Ishikawa (cell line): ENCODE measurements around the gene CCDC51.

ENCODE experiments used
- CEBPB ChIP-seq: IDR thresholded peaks from 2 replicates; pipeline ENCODE4 v1.6.1; 2012
- CREB1 ChIP-seq: IDR thresholded peaks from 2 replicates; pipeline ENCODE4 v1.6.1; 2012; ENCODE audit warnings: low read depth
- EGR1 ChIP-seq: IDR thresholded peaks from 2 replicates; pipeline ENCODE4 v1.6.1; 2012
- EP300 ChIP-seq: IDR thresholded peaks from 2 replicates; pipeline ENCODE4 v1.6.1; 2012; ENCODE audit warnings: borderline replicate concordance
- FOXM1 ChIP-seq: IDR thresholded peaks from 2 replicates; pipeline ENCODE4 v1.6.1; 2012; ENCODE audit warnings: low read depth, borderline replicate concordance
- NFIC ChIP-seq: IDR thresholded peaks from 2 replicates; pipeline ENCODE4 v1.6.1; 2012
- RAD21 ChIP-seq: IDR thresholded peaks from 2 replicates; pipeline ENCODE4 v1.6.1; 2012; ENCODE audit warnings: low read depth
- TAF1 ChIP-seq: IDR thresholded peaks from 2 replicates; pipeline ENCODE4 v1.6.1; 2012; ENCODE audit warnings: low read depth, mild to moderate bottlenecking
- TCF12 ChIP-seq: IDR thresholded peaks from 2 replicates; pipeline ENCODE4 v1.6.1; 2012; ENCODE audit warnings: low read depth
- TEAD4 ChIP-seq: IDR thresholded peaks from 2 replicates; pipeline ENCODE4 v1.6.1; 2012
- YY1 ChIP-seq: IDR thresholded peaks from 2 replicates; pipeline ENCODE4 v1.6.1; 2012; ENCODE audit warnings: low read depth
- ZBTB7A ChIP-seq: IDR thresholded peaks from 2 replicates; pipeline ENCODE4 v1.6.1; 2012; ENCODE audit warnings: low read depth
- TF ChIP-seq, protein P1 (sequence below): IDR thresholded peaks from 2 replicates; pipeline ENCODE4 v1.6.1; 2012
- TF ChIP-seq, protein P2 (sequence below): IDR thresholded peaks from 2 replicates; pipeline ENCODE4 v1.6.1; 2012
- TF ChIP-seq, protein P3 (sequence below): IDR thresholded peaks from 2 replicates; pipeline ENCODE4 v1.6.1; 2012; ENCODE audit warnings: low read depth, mild to moderate bottlenecking

Gene CCDC51

DNA sequence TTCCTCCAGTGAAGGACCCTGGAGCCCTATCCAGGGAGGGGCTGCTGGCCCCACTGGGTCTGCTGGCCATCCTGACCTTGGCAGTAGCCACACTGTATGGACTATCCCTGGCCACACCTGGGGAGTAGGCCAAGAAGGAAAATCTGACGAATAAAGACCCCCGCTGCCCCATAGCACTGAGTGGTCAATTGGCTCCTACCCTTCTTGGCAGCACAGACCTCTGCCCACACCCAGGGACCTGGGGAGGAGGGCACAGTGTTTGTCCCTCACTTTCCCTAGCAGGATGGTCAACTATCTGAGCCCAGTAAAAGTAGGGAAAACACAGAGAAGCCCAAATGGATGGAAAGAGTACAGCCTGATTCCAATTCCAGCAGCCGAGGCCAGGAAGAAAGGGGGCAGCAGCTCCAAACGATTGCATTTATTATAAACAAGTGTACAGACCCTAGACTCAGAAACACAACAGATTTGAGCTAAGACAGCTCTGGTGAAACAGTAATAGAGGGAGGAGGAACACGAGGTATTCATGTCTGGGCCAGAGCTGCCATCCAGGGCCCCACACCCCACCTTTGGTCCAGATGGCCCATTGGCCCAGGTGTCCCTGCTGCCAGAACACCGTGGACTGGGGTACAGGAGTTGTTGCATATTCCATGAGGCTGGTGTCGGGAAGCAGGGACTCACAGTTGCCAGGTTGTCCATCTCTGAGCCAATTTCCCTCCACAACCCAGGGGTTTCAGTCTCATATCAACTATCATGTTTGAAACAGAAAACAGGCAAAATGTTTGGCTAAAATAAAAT is 27.8 kb upstream of the CCDC51 start:
- TF ChIP-seq TAF1, result no peak
- no peak for TF ChIP-seq EP300
- no peak for TF ChIP-seq ZBTB7A
- TF ChIP-seq FOXM1, result no peak
- no peak for TF ChIP-seq CREB1
- TF ChIP-seq, protein P1, sequence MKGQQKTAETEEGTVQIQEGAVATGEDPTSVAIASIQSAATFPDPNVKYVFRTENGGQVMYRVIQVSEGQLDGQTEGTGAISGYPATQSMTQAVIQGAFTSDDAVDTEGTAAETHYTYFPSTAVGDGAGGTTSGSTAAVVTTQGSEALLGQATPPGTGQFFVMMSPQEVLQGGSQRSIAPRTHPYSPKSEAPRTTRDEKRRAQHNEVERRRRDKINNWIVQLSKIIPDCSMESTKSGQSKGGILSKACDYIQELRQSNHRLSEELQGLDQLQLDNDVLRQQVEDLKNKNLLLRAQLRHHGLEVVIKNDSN, result no peak
- TF ChIP-seq EGR1, result no peak
- TF ChIP-seq, protein P2, sequence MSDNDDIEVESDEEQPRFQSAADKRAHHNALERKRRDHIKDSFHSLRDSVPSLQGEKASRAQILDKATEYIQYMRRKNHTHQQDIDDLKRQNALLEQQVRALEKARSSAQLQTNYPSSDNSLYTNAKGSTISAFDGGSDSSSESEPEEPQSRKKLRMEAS, result no peak
- TF ChIP-seq TCF12, result no peak
- no peak for TF ChIP-seq CEBPB
- no peak for TF ChIP-seq NFIC
- TF ChIP-seq RAD21, result no peak
- TF ChIP-seq TEAD4, result no peak
- TF ChIP-seq, protein P3, sequence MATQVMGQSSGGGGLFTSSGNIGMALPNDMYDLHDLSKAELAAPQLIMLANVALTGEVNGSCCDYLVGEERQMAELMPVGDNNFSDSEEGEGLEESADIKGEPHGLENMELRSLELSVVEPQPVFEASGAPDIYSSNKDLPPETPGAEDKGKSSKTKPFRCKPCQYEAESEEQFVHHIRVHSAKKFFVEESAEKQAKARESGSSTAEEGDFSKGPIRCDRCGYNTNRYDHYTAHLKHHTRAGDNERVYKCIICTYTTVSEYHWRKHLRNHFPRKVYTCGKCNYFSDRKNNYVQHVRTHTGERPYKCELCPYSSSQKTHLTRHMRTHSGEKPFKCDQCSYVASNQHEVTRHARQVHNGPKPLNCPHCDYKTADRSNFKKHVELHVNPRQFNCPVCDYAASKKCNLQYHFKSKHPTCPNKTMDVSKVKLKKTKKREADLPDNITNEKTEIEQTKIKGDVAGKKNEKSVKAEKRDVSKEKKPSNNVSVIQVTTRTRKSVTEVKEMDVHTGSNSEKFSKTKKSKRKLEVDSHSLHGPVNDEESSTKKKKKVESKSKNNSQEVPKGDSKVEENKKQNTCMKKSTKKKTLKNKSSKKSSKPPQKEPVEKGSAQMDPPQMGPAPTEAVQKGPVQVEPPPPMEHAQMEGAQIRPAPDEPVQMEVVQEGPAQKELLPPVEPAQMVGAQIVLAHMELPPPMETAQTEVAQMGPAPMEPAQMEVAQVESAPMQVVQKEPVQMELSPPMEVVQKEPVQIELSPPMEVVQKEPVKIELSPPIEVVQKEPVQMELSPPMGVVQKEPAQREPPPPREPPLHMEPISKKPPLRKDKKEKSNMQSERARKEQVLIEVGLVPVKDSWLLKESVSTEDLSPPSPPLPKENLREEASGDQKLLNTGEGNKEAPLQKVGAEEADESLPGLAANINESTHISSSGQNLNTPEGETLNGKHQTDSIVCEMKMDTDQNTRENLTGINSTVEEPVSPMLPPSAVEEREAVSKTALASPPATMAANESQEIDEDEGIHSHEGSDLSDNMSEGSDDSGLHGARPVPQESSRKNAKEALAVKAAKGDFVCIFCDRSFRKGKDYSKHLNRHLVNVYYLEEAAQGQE, result no peak
- no peak for TF ChIP-seq YY1

DNA sequence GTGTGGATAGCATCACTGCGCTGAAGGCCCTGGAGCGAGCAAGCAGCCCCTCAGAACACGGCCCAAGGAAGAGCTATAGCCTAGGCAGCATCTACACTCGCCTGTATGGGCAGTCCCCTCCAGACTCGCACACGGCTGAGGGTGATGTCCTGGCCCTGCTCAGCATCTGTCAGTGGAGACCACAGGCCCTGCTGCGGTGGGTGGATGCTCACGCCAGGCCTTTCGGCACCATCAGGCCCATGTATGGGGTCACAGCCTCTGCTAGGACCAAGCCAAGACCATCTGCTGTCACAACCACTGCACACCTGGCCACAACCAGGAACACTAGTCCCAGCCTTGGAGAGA is 27.2 kb upstream of the CCDC51 start:
- TF ChIP-seq TAF1, result no peak
- TF ChIP-seq, protein P2, result no peak
- TF ChIP-seq EP300, result no peak
- TF ChIP-seq, protein P3, result no peak
- no peak for TF ChIP-seq NFIC
- TF ChIP-seq CREB1, result no peak
- TF ChIP-seq EGR1, result no peak
- TF ChIP-seq FOXM1, result no peak
- TF ChIP-seq, protein P1, result no peak
- no peak for TF ChIP-seq TEAD4
- TF ChIP-seq CEBPB, result no peak
- TF ChIP-seq RAD21, result no peak
- no peak for TF ChIP-seq ZBTB7A
- TF ChIP-seq YY1, result no peak
- TF ChIP-seq TCF12, result no peak

DNA sequence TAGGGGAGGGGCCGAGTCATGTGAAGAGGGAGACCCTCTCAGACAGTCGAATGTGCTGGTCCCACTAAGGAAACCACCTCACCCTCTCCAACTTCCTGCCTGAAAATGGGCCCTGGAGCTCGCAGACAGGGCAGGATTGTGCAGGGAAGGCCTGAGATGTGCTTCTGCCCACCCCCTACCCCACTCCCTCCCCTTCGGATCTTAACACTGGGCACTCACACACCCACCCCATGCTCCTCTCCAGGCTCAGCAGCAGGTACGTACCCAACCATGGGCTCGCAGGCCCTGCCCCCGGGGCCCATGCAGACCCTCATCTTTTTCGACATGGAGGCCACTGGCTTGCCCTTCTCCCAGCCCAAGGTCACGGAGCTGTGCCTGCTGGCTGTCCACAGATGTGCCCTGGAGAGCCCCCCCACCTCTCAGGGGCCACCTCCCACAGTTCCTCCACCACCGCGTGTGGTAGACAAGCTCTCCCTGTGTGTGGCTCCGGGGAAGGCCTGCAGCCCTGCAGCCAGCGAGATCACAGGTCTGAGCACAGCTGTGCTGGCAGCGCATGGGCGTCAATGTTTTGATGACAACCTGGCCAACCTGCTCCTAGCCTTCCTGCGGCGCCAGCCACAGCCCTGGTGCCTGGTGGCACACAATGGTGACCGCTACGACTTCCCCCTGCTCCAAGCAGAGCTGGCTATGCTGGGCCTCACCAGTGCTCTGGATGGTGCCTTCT is 26.6 kb upstream of the CCDC51 start:
- TF ChIP-seq ZBTB7A (no peak), RAD21 (no peak), FOXM1 (no peak), CEBPB (no peak), CREB1 (no peak), TEAD4 (no peak), TAF1 (no peak), NFIC (no peak), YY1 (no peak), EP300 (no peak), EGR1 (no peak)
- TF ChIP-seq, protein P2, result no peak
- TF ChIP-seq, protein P1, result no peak
- TF ChIP-seq, protein P3, result no peak
